Mesenteric fat pad (tissue), 1 donor: Measurements from ENCODE around the gene C19orf85. TPM values are rescaled to one million over a fixed set of nuclear protein-coding genes. Genes with fewer than 3 reads are reported as not detected.
"Not testable (repeated sequence)": the region's sequence is repeated elsewhere in the genome, so short reads cannot be mapped to it uniquely, and the experiment has no call there.

Source experiments
- DNase-seq: peaks from one replicate; pipeline ENCODE4 v3.0.0-alpha.2; 2020; ENCODE audit warnings: low spot score
- total RNA-seq: library from RNA; stranded (reverse); fragmentation: NEBNext Ultra II Directional; extraction: Animal tissue kit (Norgen Biotek cat#: 25700); gene quantifications from one replicate; pipeline ENCODE4 v1.2.1, GENCODE V29; 2021
- donor health status: DM: yes; HTN: yes; CAD: no.

The C19orf85 gene
- total RNA-seq, 1 donor from 2014 or later: not detected

DNA sequence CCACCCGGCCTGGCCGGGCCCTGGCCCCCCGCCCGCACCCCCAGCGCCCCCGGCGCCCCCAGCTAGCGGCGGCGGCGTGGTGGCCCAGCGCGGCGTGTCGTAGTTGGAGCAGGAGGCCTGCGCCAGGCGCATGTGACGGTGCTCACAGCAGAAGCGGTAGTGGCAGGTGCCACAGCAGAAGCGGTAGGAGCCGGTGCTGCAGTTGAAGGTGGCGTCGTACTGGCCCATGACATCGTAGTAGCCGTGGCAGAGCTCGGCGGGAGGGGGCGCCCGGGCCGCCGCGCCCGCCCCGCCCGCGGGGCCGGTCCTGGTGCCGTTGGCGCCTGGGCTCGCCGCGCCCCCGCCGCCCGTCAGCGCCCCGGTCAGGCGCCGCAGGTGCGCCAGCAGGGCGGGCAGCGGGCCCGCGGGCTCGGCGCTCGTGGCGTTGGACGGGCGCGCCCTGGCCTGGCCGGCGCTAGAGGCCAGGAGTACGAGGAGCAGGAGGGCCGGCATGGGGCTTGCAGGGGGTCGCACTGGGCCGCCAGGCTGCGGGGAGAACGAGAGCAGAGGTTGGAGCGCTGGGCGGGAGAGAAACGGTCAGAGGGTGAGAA, 22.1 kb downstream of the C19orf85 start:
- DNase-seq: no peak

DNA sequence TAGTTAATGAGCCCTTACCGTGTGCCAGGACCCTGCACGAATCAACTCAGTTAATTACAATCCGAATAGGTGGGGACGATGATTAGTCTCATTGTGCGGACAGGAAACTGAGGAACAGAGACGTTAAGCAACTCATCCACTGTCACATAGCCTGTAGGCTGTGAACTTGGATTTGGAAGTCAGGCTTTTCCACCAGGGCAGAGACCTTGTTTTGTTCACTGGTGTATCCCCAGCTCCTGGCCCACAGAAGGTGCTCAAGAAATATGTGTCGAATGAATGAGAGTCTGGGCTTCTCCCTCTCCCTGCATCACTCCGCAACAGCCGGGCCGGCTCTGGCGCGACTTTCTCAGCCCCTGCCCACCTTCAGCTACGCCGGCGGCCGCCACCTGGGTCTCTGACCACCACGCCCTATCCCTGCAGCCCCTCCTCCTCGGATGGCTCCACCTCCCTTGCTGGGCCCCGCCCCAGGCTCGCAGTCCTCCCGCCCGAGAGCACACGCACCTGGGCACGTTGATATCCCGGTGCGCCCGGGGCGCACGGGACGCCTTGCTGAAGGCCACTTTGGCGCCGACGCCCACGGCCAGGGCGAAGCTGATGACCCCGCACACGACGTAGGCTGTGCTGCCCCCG, 22.7 kb downstream of the C19orf85 start:
- no peak for DNase-seq

DNA sequence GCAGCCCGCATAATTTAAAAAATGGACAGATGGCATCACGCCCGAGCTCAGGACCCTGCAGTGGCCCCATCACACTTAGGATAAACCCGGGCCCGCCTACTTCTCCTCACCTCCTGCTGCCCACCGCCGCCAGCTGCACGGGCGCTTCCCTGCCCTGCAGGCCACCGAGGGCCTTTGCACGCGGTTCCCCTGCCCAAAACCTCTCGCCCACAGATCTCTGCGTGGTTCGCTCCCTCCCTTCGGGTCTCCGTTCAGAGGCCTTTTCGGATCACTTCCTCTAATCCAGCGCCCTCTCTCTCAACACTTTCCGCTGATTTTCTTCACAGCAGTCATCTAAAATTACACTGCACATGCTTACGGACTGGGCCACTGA, 23.2 kb downstream of the C19orf85 start:
- DNase-seq: no peak

DNA sequence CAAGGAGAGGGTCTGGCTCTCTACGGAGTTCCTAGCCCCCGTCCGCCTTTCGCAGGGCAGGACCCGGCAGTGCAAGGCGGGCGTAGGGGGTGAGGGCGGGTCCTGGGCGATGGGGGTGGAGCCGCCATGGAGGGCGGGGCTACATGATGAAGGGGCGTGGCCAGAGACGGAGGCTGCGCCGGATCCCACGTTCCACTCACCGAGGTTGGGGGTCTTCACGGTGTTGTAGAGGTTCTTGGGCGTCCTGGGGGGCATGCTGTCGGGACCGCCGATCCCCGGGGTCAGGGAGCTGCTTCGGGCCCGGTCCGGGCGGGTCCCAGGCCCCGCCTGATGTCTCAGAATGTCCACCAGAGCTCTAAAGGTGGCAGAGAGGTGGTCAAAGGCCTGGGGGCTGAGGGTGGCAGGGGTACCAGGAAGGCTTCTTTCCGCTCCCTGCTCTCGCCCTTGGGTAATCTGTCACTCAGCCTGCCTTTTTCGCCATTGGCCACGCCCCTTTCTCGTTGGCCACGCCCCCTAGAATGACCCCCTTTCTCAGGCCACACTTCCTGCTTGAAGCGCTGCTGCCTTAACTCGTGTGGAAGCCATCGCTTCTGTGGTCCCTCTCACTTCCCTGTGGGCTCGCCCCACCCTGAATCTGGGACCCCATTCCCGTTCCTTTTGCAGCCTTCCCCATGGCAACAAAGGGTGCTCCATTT, 24.0 kb downstream of the C19orf85 start:
- DNase-seq: no peak

DNA sequence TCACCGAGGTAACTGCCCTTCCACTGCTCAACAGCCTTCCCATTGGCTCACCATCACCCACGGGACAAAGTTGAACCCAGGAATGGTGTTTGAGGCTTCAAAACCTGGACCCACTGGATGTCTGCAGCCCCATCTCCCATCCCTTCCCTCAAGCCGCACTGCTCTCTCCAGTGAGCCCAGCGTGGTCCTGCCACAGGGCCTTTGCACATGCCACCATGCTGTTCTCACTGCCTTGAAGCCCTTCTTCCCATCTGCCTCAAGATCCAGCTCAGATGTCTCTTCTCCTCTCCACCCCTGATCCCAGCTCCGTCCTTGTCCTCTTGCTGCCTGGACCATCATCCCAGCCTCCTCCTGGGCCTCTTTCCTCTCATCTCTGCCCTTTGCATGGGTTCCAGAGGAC, 25.5 kb downstream of the C19orf85 start:
- no peak for DNase-seq

DNA sequence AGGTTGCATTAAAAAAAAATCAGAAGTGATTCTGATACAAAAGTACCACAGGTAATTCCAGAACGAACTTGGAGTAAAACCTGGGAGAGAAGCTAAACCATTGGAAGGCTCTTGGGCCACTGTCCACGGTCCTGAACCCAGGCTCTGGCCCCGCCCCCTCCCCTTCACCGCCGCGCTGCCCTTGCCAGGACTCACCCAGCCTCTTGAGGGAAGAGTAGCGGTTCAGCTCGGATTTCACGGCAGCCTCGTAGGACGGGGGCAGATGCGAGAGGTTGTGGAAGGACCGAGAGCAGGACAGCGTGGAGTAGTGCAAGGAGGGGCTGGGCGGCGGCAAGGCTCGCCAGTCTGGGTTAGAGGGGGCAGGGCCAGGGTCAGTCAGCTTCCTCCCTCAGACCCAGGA, 27.1 kb downstream of the C19orf85 start:
- no peak for DNase-seq

DNA sequence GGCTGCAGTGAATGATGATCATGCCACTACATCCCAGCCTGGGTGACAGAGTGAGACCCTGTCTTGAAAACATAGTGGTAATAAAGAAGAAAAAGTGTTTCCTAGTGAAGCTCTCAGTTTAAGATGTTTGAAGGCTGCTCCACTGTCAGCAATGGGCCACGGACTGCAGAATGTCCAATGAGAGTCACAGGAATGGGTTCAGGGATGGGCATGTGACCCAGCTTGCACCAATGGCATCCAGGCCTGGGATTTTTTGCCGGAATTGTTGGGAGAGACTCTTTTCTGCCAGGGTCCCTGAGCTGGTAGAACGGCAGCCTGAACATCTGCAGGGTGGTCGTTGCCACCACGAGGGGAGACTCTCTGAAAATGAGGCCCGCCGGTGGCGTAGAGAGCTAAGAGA, 27.7 kb downstream of the C19orf85 start:
- DNase-seq: no peak

DNA sequence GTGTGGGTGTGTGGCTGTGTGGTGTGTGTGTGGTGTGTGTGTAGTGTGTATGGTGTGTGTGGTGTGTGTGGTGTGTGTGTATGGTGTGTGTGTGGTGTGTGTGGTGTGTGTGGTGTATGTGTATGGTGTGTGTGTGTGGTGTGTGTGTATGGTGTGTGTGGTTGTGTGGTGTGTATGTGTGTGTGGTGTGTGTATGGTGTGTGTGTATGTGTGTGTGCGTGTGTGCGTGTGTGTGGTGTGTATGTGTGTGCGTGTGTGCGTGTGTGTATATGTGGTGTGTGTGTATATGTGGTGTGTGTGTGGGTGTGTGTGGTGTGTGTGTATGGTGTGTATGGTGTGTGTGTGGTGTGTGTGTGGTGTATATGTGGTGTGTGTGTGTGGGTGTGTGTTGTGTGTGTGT, 29.5 kb downstream of the C19orf85 start:
- DNase-seq: no peak

DNA sequence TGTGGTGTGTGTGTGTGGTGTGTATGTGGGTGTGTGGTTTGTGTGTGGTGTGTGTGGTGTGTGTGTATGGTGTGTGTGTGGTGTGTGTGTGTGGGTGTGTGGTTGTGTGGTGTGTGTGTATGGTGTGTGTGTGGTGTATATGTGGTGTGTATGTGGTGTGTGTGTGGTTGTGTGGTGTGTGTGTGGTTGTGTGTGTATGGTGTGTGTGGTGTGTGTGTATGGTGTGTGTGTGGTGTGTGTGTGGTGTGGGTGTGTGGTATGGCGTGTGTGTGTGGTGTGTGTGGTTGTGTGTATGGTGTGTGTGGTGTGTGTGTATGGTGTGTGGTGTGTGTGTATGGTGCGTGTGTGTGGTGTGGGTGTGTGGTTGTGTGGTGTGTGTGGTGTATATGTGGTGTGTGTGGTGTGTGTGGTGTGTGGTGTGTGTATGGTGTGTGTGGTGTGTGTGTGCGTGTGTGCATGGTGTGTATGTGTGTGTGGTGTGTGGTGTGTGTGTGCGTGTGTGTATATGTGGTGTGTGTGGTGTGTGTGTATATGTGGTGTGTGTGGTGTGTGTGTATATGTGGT, 30.1 kb downstream of the C19orf85 start:
- DNase-seq: no peak

DNA sequence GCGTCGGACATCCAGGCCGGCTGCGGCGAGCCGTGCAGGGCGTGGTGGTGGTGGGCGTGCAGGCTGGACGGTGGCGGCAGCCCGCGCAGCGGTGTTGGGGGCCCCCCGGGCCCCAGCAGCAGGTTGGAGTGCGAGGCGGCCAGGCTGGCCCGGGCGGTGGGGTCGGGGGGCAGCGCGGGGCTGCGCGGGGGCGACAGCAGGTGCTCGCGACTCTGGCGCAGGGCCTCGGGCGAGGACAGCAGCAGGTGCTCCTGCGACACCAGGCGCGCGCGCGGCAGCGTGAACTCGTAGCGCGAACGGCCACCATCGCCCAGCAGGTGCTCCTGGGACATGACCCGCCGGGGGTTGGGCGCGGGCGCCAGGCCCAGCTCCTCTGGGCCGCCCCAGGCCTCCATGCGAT, 31.3 kb downstream of the C19orf85 start:
- DNase-seq: no peak

DNA sequence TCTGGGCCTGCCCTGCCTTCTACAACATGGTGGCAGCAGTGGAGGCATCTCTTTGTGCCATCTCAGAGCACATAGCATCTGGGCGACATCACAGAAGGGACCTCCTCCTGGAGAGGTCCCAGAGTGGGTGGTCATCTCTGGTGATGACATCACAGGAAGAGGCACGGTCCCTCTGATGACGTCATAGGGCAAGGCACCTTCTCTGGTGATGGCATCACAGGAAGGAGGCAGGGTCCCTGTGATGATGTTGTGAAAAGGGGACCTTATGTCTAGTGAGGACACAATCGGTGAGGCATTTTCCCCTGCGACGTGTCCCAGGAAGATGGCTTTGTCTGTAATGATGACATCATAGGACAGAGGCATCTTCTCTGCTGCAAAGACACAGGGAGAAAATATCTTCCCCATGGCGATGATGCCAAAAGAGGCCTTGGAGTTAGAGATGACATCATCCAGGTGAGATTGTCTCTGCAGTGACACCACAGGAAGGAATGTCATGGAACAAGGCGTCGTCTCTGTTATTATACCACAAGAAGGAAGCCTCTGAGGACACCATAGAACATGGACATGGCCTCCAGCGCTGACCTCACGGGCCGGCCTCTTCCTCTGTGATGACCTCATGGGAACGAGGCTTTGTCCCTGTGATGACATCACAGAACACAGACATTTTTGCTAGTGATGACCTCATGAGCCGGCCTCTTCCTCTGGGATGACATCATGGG, 32.2 kb downstream of the C19orf85 start:
- no peak for DNase-seq

DNA sequence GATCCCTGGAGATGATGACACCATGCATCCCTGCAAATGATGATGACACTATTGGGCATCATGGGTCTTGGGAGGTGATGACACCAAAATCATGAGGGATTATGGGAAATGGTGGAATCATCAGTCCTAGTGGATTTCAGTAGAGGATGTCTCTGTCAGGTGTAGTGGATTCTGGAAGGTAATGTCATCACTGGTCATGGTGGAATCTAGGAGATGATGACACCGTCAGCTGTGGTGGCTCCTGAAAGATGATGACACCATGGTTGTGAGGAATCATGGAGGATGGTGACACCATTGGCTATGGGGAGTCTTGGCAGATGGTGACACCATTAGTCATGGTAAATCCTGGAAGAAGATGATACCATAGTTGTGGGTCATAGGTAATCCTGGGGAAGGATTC, 33.4 kb downstream of the C19orf85 start:
- DNase-seq: no peak

DNA sequence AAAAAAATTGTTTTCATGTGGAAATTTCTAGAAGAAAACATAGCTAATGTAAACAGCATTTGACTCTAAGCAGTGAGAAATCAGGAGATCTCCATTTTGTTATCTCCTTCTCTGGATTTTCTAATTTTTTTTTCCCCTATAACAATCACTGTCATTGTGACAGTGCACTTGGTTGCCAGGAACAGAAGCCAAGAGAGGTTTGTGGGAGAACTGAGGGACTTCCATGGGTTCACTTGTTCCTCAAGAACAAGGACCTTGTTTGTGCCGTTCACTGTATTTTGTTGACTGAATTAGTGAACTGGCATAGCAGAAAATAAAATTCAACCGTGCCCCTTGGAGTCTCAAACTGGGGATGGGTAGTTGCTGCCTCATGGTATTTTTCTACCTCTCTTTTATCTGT, 38.5 kb downstream of the C19orf85 start:
- DNase-seq: no peak

DNA sequence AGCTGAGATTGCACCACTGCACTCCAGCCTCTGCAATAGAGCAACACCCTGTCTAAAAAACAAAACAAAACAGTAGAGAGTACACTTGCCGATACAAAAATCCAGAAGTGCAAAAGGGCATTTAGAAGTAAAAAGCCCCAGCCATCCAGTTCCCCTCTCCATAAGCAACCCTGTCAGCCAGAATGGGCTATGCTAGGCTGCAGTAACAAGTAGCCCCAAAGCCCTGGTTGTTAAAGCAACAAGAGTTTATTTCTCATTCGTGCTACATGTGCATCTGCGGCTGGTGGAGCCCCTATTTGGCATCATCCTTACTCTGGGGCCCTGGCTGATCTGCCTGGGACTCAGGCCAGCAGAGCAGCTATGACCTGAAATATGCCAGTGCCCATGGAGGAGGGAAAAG, 40.0 kb downstream of the C19orf85 start:
- DNase-seq: no peak

DNA sequence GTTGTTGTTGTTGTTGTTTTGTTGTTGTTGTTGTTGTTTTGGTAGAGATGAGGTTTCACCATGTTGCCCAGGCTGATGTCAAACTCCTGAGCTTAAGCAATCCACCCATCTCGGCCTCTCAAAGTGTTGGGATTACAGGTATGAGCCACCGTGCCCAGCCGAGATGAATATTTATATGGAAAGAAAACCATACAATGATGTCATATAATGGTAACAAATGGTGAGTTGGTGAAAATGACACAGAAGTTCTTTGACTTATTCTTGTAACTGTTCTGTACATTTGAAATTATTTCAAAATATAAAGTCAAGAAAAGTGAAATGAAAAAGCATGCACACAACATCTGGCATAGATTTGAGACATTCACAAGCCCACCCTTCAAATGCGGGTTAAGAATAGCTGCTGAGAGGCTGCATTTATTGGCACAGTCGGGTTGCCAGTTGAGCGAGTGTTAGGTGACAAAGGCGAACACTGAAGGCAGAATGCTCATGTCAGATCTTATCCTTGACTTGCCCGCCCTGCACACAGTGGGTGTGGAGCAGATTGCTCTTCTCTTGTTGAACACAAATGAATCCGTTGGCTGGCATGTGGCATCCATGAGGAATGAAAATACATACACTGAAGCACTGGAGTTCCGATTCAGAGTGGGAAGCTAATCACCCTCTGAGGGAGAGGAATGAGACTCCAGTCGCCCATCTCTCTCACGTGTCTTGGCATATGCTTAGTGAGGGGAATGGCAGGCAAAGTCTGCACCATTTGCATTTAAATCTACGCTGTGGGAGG, 41.1 kb downstream of the C19orf85 start:
- no peak for DNase-seq

DNA sequence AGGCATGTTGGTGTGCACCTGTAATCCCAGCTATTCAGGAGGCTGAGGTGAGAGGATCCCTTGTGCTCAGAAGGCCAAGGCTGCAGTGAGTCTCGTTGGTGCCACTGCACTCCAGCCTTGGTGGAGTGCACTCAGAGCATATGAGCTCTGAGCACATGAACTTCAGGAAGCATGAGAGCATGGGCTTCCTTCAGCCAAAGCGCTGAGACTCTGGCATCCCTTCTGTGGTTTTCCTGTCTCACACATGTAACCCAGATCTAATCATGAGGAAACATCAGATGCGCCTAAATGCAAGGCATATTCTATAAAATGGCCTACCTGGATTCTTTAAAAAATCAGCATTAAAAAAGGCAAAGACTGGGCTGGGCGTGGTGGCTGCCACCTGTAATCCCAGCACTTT, 43.3 kb downstream of the C19orf85 start:
- DNase-seq: not testable (repeated sequence)

DNA sequence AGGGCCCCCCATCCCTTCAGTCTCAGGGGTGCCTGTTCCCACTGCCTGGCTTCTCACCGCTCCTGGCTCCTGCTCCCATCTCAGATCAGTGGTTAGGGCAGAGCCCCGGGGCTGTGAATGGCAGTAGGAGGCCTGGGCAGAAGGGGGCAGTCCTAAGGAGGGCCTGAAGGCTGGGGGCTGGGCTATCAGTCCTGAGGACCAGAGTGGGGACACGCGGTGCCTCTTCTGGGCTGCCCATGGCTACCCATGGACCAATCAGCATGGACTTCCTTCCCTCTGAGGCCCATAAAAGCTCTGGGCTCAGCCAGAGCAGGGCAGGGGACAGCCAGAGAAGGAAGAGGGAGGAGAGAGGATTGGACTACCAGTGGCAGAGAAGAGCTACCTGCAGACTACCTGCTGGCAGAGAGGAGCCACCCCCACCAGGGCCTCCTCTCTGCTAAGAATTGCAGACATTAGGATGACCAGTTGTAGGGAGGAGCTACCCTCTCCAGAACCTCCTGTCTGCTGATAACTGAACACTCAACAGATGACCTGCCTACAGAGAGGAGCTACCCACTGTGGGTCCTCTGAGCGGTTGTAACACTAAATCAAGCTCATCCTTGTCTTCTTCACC, 44.8 kb downstream of the C19orf85 start:
- no peak for DNase-seq

DNA sequence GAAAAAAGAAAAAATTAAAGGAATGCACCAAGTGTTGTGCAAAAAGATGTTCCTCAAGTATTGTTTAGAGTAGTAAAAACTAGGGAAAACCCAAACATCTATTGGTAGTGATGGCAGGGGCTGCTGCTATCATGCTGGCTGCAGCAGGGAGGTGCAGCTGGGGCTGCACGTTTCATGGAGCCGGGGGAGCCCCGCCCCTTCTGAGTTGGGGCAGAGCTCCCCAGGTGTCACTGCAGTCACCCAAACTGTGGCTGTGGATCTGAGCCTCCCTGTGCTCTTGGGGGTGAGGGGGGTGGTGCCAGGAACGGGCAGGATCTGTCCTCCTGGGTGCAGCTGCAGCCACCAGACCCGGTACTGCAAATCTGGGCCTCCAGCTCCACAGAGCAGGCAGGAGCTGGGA, 45.4 kb downstream of the C19orf85 start:
- DNase-seq: no peak

DNA sequence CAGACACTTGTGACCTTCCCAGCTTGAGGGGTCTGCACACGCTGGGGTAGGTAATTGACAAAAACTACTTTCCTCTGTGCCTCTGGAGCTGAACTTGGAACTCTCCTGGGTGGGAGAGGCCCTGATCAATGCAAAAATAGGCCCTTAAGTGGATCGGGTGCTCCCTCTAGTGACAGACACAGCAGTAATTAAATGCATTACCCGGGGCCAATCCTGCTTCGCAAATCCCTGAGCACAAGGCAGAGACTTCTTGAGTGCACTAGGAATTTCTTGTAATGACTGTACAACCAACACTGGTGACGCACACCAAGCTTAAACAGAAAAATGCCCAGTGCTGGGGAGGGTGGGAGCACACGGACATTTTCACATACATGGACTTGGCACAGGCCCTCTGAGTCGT, 46.4 kb downstream of the C19orf85 start:
- DNase-seq: no peak
